Upper lobe of left lung (tissue), 6 donors: ENCODE measurements around the gene SHROOM2. TPM values are rescaled to one million over a fixed set of nuclear protein-coding genes. Genes with fewer than 3 reads are reported as not detected.

ENCODE experiments used
- ATAC-seq, 2 donors: fragments of 200-7000 bp; cut with Tn5 transposase; one replicate each; pipeline ENCODE4 v1.9.1; 2022; ENCODE audit warnings: mild to moderate bottlenecking in 2 of 2, moderate library complexity in 2 of 2; ENCODE audit not compliant: low FRiP score in 2 of 2
- DNase-seq, 2 donors: peaks; one replicate each; pipeline ENCODE4 v3.0.0-alpha.2; 2019 to 2020
- H3K27ac ChIP-seq, 4 donors: fragments of 200-600 bp; sonication (generic); one replicate each; pipeline ENCODE4 v1.5.1; 2016 to 2019
- H3K27me3 ChIP-seq, 4 donors: fragments of 200-600 bp; sonication (generic); one replicate each; pipeline ENCODE4 v1.5.1; 2017 to 2019
- H3K36me3 ChIP-seq, 4 donors: fragments of 200-600 bp; sonication (generic); one replicate each; pipeline ENCODE4 v1.5.1; 2016 to 2019
- H3K4me1 ChIP-seq, 4 donors: fragments of 200-600 bp; sonication (generic); one replicate each; pipeline ENCODE4 v1.5.1; 2018 to 2019
- H3K4me3 ChIP-seq, 4 donors: fragments of 200-600 bp; sonication (generic); one replicate each; pipeline ENCODE4 v1.5.1; 2017 to 2019; ENCODE audit warnings: mild to moderate bottlenecking in 2 of 4, moderate library complexity in 1 of 4
- H3K9me3 ChIP-seq, 4 donors: fragments of 200-600 bp; sonication (generic); one replicate each; pipeline ENCODE4 v1.5.1; 2018 to 2019
- EP300 ChIP-seq, 4 donors: sonication (generic); formaldehyde crosslinking; IDR thresholded peaks; one replicate each; pipeline ENCODE4 v1.5.1; 2017; ENCODE audit warnings: antibody characterized with exemption in 4 of 4, control low read depth in 2 of 4
- POLR2A ChIP-seq, 4 donors: fragments of 450-650 bp; IDR thresholded peaks; one replicate each; pipeline ENCODE4 v1.5.1; 2016 to 2017; ENCODE audit warnings: antibody characterized with exemption in 4 of 4, mild to moderate bottlenecking in 2 of 4
- POLR2AphosphoS5 ChIP-seq, 2 donors: sonication (generic); formaldehyde crosslinking; IDR thresholded peaks; one replicate each; pipeline ENCODE4 v1.5.1; 2017; ENCODE audit warnings: antibody characterized with exemption in 2 of 2
- WGBS, 2 donors: methylation state at CpG; one replicate each; pipeline ENCODE4 v1.1.5; 2017 to 2018; 5-methylcytosine and 5-hydroxymethylcytosine counted together
- small RNA-seq, 4 donors: library from RNA; depleted of rRNA; stranded (forward); fragments of <200 nt; gene quantifications; one replicate each; pipeline ENCODE3, GENCODE V24; 2016
- total RNA-seq, 6 donors: library from RNA; depleted of rRNA in 4 of 6; stranded (reverse); fragments of >200 nt in 4 of 6; gene quantifications; one replicate each; pipeline versions ENCODE4 v1.1.0 to v1.2.1, GENCODE V29; 2016 to 2021
- TF ChIP-seq, protein P1 (sequence below), 6 experiments: fragments of 450-650 bp in 4 of 6; fragments of 200-600 bp in 2 of 6; sonication (generic) in 2 of 6; IDR thresholded peaks; one replicate each; pipeline ENCODE4 v1.5.1; 2016 to 2019; ENCODE audit warnings: antibody characterized with exemption in 6 of 6
- donor health status: DM: no; HTN: no; CAD: no; lungs with moderate emphysema.
- donor health status: DM: no; HTN: yes; CAD: no; lungs with severe emphysema.

Gene SHROOM2
- total RNA-seq, 6 donors from 2014 or later, result 6.6 to 22.9 (median 11.5) TPM

DNA sequence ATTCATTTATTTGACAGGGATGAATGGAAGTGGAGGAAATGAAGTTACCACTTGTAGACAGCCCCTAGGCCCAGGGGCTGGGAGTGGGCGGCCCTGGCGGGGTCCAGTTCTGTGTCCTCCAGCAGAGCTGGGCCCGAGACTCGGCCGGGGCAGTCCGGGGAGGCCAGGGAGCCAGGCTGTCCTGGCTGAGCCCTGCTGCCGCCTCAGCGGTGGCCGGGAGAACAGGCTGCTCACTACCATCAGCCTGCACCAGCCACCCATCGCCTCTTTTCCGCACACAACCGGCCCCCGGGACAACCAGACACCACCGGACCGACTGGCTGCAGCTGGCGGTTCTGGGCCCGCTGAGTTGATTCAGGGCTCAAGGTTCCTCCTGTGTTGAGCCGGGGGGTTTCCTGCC is 206.5 kb downstream of the SHROOM2 start:
- Histone ChIP-seq H3K4me1 (peaks cover 0 to 5% (median 2%) of the 10 kb centered on the region in 4 donors), H3K27ac (no peak overlapping the region), H3K9me3 (no peaks in the 10 kb centered on the region), H3K27me3 (no peaks in the 10 kb centered on the region), H3K4me3 (no peak overlapping the region), H3K36me3 (no peaks in the 10 kb centered on the region)
- 90 to 93% methylated on average over 2 to 18 of the region's 18 CpGs for WGBS, 2 donors
- TF ChIP-seq EP300 (IDR thresholded peaks at IDR 0.05) (no peak), POLR2AphosphoS5 (IDR thresholded peaks at IDR 0.05) (no peak), POLR2A (IDR thresholded peaks at IDR 0.05) (no peak)
- TF ChIP-seq, protein P1, sequence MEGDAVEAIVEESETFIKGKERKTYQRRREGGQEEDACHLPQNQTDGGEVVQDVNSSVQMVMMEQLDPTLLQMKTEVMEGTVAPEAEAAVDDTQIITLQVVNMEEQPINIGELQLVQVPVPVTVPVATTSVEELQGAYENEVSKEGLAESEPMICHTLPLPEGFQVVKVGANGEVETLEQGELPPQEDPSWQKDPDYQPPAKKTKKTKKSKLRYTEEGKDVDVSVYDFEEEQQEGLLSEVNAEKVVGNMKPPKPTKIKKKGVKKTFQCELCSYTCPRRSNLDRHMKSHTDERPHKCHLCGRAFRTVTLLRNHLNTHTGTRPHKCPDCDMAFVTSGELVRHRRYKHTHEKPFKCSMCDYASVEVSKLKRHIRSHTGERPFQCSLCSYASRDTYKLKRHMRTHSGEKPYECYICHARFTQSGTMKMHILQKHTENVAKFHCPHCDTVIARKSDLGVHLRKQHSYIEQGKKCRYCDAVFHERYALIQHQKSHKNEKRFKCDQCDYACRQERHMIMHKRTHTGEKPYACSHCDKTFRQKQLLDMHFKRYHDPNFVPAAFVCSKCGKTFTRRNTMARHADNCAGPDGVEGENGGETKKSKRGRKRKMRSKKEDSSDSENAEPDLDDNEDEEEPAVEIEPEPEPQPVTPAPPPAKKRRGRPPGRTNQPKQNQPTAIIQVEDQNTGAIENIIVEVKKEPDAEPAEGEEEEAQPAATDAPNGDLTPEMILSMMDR (IDR thresholded peaks at IDR 0.05), result no peak
- peak in 1 of 2 donors; percentile 50 for DNase-seq
- no peak for ATAC-seq

DNA sequence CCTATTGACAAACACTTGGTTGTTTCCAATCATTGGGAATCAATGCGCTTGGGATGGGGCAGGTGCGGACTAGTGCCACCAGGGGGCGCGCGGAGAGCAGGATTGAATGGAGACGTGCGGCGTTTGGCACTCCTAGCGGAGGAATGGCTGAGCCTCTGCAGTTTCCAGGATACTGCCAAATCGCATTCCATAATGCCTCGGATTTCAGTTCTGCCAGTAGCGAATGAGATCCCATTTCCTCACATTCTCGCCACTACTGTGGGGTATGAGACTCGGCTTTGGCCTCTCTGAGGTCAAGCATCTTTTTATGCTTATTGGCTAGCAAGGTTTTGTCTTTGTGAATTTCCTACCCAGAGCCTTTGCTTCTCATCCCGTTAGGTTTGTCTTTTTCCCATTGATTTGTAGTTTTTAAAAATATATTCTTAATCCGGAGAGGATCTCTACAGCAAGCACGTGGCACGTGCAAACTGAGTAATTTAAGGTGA is 209.7 kb downstream of the SHROOM2 start:
- 19 to 31% methylated on average over 18 of the region's 18 CpGs for WGBS, 2 donors
- H3K4me3 ChIP-seq, result no peak overlapping the region
- peak; percentile 94 to 96 for ATAC-seq

DNA sequence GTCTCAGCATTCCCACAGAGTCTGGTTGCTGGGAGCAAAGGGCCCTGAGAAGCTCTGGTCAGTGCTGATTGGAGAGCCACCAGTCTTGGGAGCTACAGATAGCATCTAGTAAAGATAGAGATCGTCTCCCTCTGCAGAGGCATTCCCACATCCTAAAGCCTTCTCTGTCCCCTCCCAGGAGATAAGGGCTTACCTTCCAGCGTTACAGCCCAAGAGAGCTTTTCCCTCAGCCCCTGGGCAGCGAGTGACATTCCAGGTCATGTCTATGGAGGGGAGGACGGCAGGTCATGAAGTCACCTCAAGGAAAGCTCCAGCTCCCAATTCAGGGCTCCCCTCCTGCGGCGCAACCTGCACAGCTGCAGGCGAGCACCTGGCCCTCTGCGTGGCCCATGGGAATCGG is 210.8 kb downstream of the SHROOM2 start:
- Histone ChIP-seq H3K27me3 (no peaks in the 10 kb centered on the region), H3K4me3 (no peak overlapping the region), H3K27ac (no peak overlapping the region), H3K36me3 (no peaks in the 10 kb centered on the region), H3K9me3 (no peaks in the 10 kb centered on the region), H3K4me1 (peaks cover 0 to 5% (median 2%) of the 10 kb centered on the region in 4 donors)
- ATAC-seq (no peak), DNase-seq (no peak)
- WGBS, 2 donors, result 93% methylated on average over 9 of the region's 9 CpGs; no CpG with 5 or more reads in 1 of the 2 donors
- TF ChIP-seq EP300 (IDR thresholded peaks at IDR 0.05) (no peak), POLR2A (IDR thresholded peaks at IDR 0.05) (no peak), POLR2AphosphoS5 (IDR thresholded peaks at IDR 0.05) (no peak)
- TF ChIP-seq, protein P1 (IDR thresholded peaks at IDR 0.05), result no peak

More for the DNA sequence above, 209.7 kb downstream of the SHROOM2 start:
- Histone ChIP-seq H3K27ac (no peak overlapping the region), H3K36me3 (no peaks in the 10 kb centered on the region), H3K27me3 (no peaks in the 10 kb centered on the region), H3K9me3 (no peaks in the 10 kb centered on the region), H3K4me1 (peaks cover 0 to 5% (median 2%) of the 10 kb centered on the region in 4 donors)
- DNase-seq, result peak; percentile 89 to 93
- TF ChIP-seq POLR2AphosphoS5 (IDR thresholded peaks at IDR 0.05) (peak in 1 of 2 donors; percentile 69), POLR2A (IDR thresholded peaks at IDR 0.05) (no peak), EP300 (IDR thresholded peaks at IDR 0.05) (no peak)
- TF ChIP-seq, protein P1 (IDR thresholded peaks at IDR 0.05), result peak; percentile 91 to 94 (median 92)

DNA sequence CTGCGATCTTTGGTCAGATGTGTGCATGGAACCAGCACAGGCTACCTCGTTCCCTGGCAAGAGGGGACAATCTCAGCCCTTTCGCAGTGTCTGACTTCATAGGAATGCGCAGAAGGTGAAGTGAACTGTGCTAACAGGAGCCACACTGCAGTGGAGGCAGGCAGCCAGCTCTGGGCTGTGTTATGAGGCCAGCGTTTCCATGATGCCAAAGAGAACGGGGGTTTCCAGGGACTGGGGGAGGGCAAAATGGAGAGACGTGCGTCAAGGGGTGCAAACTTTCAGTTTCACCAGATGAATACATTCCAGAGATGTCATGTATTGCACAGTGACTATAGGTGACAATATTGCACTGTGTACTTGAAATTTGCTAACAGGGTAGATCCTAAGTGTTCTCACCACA is 211.3 kb downstream of the SHROOM2 start:
- no peaks in the 10 kb centered on the region for H3K27me3 ChIP-seq
- 34 to 78% methylated on average over 4 to 8 of the region's 8 CpGs for WGBS, 2 donors
- ATAC-seq (no peak), DNase-seq (no peak)
- H3K36me3 ChIP-seq, result no peaks in the 10 kb centered on the region
- no peak overlapping the region for H3K27ac ChIP-seq
- TF ChIP-seq, protein P1 (IDR thresholded peaks at IDR 0.05), result no peak
- no peaks in the 10 kb centered on the region for H3K9me3 ChIP-seq
- H3K4me3 ChIP-seq, result no peak overlapping the region
- peaks cover 0 to 5% (median 2%) of the 10 kb centered on the region in 4 donors for H3K4me1 ChIP-seq

Small RNAs within 50 kb of the gene (small RNA-seq; reads per million reads assigned to genes)
- gene RF00019, result 0 reads per million in 4 donors

Other genes starting within 250 kb of the SHROOM2 start
- 1 to 10 TPM in 1 of 6 donors, under 1 TPM in 4, not detected in 1; 0.33 to 2.1 (median 0.84) TPM for gene GPR143, start 20.6 kb upstream of the SHROOM2 start, total RNA-seq
- gene CLDN34, start 180.9 kb downstream of the SHROOM2 start, total RNA-seq, result 1 to 10 TPM in 1 of 6 donors, under 1 TPM in 4, not detected in 1; 0.27 to 1.5 (median 0.55) TPM